ENCODE measurements around the gene BAHCC1. TPM values are rescaled to one million over a fixed set of nuclear protein-coding genes. Genes with fewer than 3 reads are reported as not detected.

BAHCC1 gene
- total RNA-seq, 1 experiment from 2014 or later: 9.9 TPM

DNA sequence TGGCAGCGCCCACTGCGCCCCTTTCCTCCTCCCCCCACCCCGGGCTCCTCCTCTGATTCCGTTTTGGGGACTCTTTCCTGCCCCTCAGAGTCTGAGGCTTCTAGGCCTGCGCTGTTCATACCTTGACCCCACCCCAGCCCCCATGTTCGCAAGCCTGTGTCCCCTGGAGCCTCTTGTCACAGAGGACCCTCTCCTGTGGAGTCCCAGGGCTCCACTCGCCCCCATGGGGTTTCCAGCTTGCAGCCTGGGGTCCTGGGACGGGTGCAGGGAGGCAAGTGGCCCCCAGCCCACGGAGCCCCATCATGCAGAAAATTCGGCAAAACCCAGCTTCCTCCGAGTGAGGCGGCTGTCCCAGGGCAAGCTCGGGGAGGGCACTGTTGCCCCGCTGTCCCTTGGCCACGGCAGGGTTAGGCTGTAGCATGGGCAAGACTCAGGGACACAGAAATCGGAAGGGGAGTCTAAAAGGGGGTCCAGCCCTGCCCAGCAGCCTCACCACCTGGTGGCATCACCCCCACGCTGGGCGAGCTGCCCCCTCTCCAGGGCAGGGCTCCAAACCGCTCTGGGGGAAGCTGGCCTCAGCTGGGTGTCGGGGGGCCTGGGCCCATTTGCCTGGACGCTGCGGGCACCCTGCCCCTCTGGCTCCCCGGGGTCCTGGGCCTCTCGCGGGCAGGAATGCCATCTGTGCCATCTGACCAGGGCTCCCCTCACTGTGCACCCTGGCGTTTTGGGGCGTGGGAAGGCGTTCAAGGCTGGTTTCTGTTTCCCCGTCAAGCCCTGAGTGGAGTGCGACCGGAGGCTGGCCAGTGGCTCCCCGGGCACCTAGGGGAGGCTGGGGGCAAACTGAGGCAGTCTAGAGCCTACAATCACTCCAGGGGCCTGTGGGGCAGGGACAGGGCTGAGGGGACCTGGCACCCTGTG is 11.5 kb upstream of the BAHCC1 start:
- Histone ChIP-seq H3K27me3 (ENCODE audit: low read length) (no peaks in the 10 kb centered on the region), H3F3A (ENCODE audit: low read length, unreplicated experiment) (no peaks in the 10 kb centered on the region), H3K9me2 (replicated peaks; ENCODE audit: low read length) (no peaks in the 10 kb centered on the region), H4K20me1 (ENCODE audit: low read length) (no peaks in the 10 kb centered on the region), H3K9ac (ENCODE audit: low read length) (no peak overlapping the region), H3K9me3 (ENCODE audit: low read length) (no peaks in the 10 kb centered on the region), H3K4me1 (ENCODE audit: insufficient read depth, low read length) (peaks cover 17% of the 10 kb centered on the region), H3K4me2 (ENCODE audit: low read length) (no peak overlapping the region), H3K4me3 (ENCODE audit: low read length) (no peak overlapping the region), H3K27ac (ENCODE audit: low read length) (no peak overlapping the region), H3K36me3 (ENCODE audit: low read depth, low read length) (no peaks in the 10 kb centered on the region), H3K79me2 (ENCODE audit: low read length) (no peaks in the 10 kb centered on the region), H2AFZ (ENCODE audit: low read length) (no peak overlapping the region)
- ChIA-PET CTCF (no interaction called here), POLR2A (ENCODE audit: unreplicated experiment) (interaction anchor here (0.7 kb wide), 1 partner anchor 49 kb away, joined by 4 read pairs; no protein-coding TSS in a partner anchor)
- intact Hi-C loops (cut with micrococcal nuclease): no loop called here
- DNase-seq (no peak), ATAC-seq (no peak)
- TF ChIP-seq EZH2phosphoT487 (IDR thresholded peaks at IDR 0.05; ENCODE audit: borderline replicate concordance, low read length) (no peak), EZH2 (IDR thresholded peaks at IDR 0.05; ENCODE audit: low read length, unreplicated experiment) (no peak)
- TF ChIP-seq, protein P1, sequence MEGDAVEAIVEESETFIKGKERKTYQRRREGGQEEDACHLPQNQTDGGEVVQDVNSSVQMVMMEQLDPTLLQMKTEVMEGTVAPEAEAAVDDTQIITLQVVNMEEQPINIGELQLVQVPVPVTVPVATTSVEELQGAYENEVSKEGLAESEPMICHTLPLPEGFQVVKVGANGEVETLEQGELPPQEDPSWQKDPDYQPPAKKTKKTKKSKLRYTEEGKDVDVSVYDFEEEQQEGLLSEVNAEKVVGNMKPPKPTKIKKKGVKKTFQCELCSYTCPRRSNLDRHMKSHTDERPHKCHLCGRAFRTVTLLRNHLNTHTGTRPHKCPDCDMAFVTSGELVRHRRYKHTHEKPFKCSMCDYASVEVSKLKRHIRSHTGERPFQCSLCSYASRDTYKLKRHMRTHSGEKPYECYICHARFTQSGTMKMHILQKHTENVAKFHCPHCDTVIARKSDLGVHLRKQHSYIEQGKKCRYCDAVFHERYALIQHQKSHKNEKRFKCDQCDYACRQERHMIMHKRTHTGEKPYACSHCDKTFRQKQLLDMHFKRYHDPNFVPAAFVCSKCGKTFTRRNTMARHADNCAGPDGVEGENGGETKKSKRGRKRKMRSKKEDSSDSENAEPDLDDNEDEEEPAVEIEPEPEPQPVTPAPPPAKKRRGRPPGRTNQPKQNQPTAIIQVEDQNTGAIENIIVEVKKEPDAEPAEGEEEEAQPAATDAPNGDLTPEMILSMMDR (conservative IDR thresholded peaks at IDR 0.05; ENCODE audit: low read depth, low read length): no peak
- BruUV-seq (replicated peaks): no TSS peak

DNA sequence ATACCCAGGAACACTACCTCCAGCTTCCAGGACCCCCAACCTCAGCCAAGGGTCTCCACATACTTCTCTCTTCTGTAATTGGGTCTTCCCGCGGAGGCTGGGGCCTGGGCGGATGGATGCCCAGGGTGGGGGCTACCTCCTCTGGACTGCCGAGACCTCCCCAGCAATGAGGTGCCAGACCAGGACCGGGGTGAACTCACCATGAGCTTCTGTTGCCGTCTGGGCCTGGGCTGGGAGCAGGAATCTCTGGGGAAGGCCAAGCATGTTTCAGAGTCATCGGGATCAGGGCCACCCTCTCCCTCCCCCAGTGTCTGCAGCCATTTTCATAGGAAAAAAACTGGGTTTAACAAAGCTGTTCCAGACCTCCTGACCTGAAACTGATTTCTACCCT is 10.3 kb upstream of the BAHCC1 start:
- CTCF ChIA-PET: interaction anchor here (1.1 kb wide), 1 partner anchor 11 kb away, joined by 4 read pairs; no protein-coding TSS in a partner anchor
- Histone ChIP-seq H3K36me3 (ENCODE audit: low read depth, low read length) (no peaks in the 10 kb centered on the region), H3K27ac (ENCODE audit: low read length) (no peak overlapping the region), H3K9me3 (ENCODE audit: low read length) (no peaks in the 10 kb centered on the region), H3K9me2 (replicated peaks; ENCODE audit: low read length) (no peaks in the 10 kb centered on the region), H3K9ac (ENCODE audit: low read length) (no peak overlapping the region), H3K4me1 (ENCODE audit: insufficient read depth, low read length) (peaks cover 10% of the 10 kb centered on the region), H3F3A (ENCODE audit: low read length, unreplicated experiment) (no peaks in the 10 kb centered on the region), H3K79me2 (ENCODE audit: low read length) (no peaks in the 10 kb centered on the region), H2AFZ (ENCODE audit: low read length) (no peak overlapping the region), H3K27me3 (ENCODE audit: low read length) (no peaks in the 10 kb centered on the region), H4K20me1 (ENCODE audit: low read length) (no peaks in the 10 kb centered on the region), H3K4me2 (ENCODE audit: low read length) (no peak overlapping the region), H3K4me3 (ENCODE audit: low read length) (no peak overlapping the region)
- DNase-seq (no peak), ATAC-seq (no peak)
- POLR2A ChIA-PET (ENCODE audit: unreplicated experiment): no interaction called here
- TF ChIP-seq EZH2phosphoT487 (IDR thresholded peaks at IDR 0.05; ENCODE audit: borderline replicate concordance, low read length) (no peak), EZH2 (IDR thresholded peaks at IDR 0.05; ENCODE audit: low read length, unreplicated experiment) (no peak)
- TF ChIP-seq, protein P1 (conservative IDR thresholded peaks at IDR 0.05; ENCODE audit: low read depth, low read length): no peak
- intact Hi-C loops (cut with micrococcal nuclease): no loop called here
- BruUV-seq (replicated peaks): no TSS peak
